ENCODE measurements around the gene NPAT. TPM values are rescaled to one million over a fixed set of nuclear protein-coding genes. Genes with fewer than 3 reads are reported as not detected.

NPAT gene
- total and polyA plus RNA-seq, 7 experiments from 2014 or later, result 38.4 to 89.2 (median 45.9) TPM

DNA sequence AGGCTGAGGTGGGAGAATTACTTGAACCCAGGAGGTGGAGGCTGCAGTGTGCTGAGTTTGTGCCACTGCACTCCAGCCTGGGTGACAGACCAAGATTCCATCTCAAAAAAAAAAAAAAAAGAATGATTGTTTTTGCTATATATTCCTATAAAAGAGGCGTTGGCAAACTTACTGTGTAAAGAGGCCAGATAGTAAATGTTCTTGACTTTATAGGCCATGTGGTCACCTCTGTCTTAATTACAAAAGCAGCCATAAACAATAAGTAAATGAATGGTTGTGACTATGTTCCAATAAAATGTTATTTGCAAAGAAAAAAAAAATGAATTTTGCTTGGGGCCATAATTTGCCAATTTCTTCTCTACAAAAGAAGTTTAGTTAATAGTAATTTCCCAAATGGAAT, 12.8 kb upstream of the NPAT start:
- no peaks in the 10 kb centered on the region for H3K9me3 ChIP-seq (ENCODE audit: control insufficient read depth in 2 of 3, low read length in 3 of 3)
- no peaks in the 10 kb centered on the region for H3K27me3 ChIP-seq (ENCODE audit: control insufficient read depth in 2 of 2, insufficient read depth in 2 of 2, low read length in 2 of 2)
- POLR2A ChIA-PET, result interaction anchor here (0.8 to 13.4 kb wide), 4 partner anchors 10 to 56 kb away, joined by 4 to 779 read pairs (median 25); partner anchors contain the start of genes ATM and NPAT
- intact Hi-C loops (cut with micrococcal nuclease), result loop anchor here (5.0 kb wide), 2 partner anchors 232 to 357 kb away; partner anchors contain the start of genes C11orf65 (in 1 of the 2) and EXPH5 (in 1 of the 2)
- peak overlapping the region; percentile 74 for H3K27ac ChIP-seq (ENCODE audit: low read depth, low read length)
- no peaks in the 10 kb centered on the region for H3K27me3 Mint-ChIP-seq
- DNase-seq (no peak), ATAC-seq (no peak)
- H3K4me1 ChIP-seq (ENCODE audit: control insufficient read depth in 2 of 2, insufficient read depth in 2 of 2, low read length in 2 of 2), result peaks cover 77 to 90% of the 10 kb centered on the region in 2 donors
- peak overlapping the region in 6 of 9 donors; percentile 23 to 97 (median 95) for H3K27ac Mint-ChIP-seq
- peaks cover 8 to 21% (median 13%) of the 10 kb centered on the region in 3 experiments for H3K36me3 ChIP-seq (ENCODE audit: control insufficient read depth in 2 of 3, insufficient read depth in 3 of 3, low read length in 3 of 3)
- peak overlapping the region in 4 of 10 donors; percentile 13 to 82 (median 72) for H3K4me3 Mint-ChIP-seq
- CTCF ChIA-PET, result interaction anchor here (7.2 kb wide), 1 partner anchor 11 kb away, joined by 104 read pairs; the partner anchor contains the start of genes ATM and NPAT
- H3K36me3 Mint-ChIP-seq, result peaks cover 4 to 71% (median 51%) of the 10 kb centered on the region in 5 donors
- no peak overlapping the region for H3K4me3 ChIP-seq (ENCODE audit: low read length)
- H3K4me1 Mint-ChIP-seq, result peaks cover 50 to 95% (median 75%) of the 10 kb centered on the region in 7 donors
- peaks cover 0 to 4% (median 0%) of the 10 kb centered on the region in 11 donors for H3K9me3 Mint-ChIP-seq

DNA sequence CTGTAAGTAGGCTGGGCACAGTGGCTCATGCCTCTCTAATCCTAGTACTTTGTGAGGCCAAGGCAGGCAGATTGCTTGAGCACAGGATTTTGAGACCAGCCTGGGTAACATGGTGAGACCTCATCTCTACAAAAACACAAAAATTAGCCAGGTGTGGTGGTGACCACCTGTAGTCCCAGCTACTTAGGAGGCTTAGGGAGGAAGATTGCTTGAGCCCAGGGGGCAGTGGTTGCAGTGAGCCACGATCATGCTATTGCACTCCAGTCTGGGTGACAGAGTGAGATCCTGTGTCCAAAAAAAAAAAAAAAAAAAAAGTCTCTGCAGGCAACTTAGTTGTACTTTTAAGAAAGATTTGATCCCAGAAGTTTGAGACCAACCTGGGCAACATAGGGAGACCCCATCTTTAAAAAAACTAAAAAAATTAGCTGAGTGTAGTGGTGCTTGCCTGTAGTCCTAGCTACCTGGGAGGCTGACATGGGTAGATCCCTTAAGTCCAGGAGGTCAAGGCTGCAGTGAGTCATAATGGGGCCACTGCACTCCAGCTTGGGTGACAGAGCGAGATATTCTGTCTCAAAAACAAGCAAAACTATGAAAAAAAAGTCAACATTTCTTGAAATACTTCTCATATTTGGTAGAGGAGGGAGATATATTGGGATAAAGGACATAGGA, 11.0 kb upstream of the NPAT start:
- H3K27ac ChIP-seq (ENCODE audit: low read depth, low read length), result peak overlapping the region; percentile 65
- H3K27me3 ChIP-seq (ENCODE audit: control insufficient read depth in 2 of 2, insufficient read depth in 2 of 2, low read length in 2 of 2), result no peaks in the 10 kb centered on the region
- H3K36me3 ChIP-seq (ENCODE audit: control insufficient read depth in 2 of 3, insufficient read depth in 3 of 3, low read length in 3 of 3), result peaks cover 8 to 25% (median 19%) of the 10 kb centered on the region in 3 experiments
- H3K9me3 ChIP-seq (ENCODE audit: control insufficient read depth in 2 of 3, low read length in 3 of 3), result no peaks in the 10 kb centered on the region
- peak overlapping the region in 7 of 9 donors; percentile 38 to 88 (median 82) for H3K27ac Mint-ChIP-seq
- H3K4me1 ChIP-seq (ENCODE audit: control insufficient read depth in 2 of 2, insufficient read depth in 2 of 2, low read length in 2 of 2), result peaks cover 68 to 90% of the 10 kb centered on the region in 2 donors
- H3K27me3 Mint-ChIP-seq, result no peaks in the 10 kb centered on the region
- CTCF ChIA-PET, result interaction anchor here (0.6 to 1.3 kb wide), 3 partner anchors 8 to 776 kb away, joined by 3 to 4 read pairs (median 3); no protein-coding TSS in a partner anchor
- no peak overlapping the region for H3K4me3 ChIP-seq (ENCODE audit: low read length)
- H3K36me3 Mint-ChIP-seq, result peaks cover 8 to 69% (median 57%) of the 10 kb centered on the region in 5 donors
- H3K4me1 Mint-ChIP-seq, result peaks cover 50 to 95% (median 75%) of the 10 kb centered on the region in 7 donors
- intact Hi-C loops (cut with micrococcal nuclease), result no loop called here
- POLR2A ChIA-PET, result interaction anchor here (0.7 to 13.4 kb wide), 3 partner anchors 9 to 138 kb away, joined by 3 to 779 read pairs (median 4); partner anchors contain the start of genes ATM and NPAT
- H3K4me3 Mint-ChIP-seq, result peak overlapping the region in 8 of 10 donors; percentile 44 to 79 (median 59)
- ATAC-seq, result no peak
- peaks cover 0 to 3% (median 0%) of the 10 kb centered on the region in 11 donors for H3K9me3 Mint-ChIP-seq
- no peak for DNase-seq

DNA sequence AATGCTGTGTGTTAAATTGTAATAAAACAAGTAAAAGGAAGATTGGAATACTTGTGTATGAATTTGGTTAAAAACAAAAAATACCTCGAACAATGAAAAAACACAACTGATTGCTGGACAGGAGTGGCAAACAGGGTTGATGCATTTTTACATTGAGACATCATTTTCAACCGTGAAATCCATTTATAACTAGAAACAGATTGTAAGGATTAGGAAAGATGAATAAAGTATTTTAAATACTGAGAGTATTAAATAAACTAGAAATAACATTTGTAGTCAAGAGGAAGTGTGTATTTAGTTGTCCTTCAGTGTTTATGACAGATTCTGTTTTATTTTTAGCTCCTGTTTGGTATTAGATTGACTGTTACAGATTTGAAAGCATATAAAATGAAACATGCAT, 5.8 kb upstream of the NPAT start:
- peak overlapping the region in 6 of 9 donors; percentile 11 to 91 (median 78) for H3K27ac Mint-ChIP-seq
- ChIA-PET POLR2A (interaction anchor here (0.7 to 9.0 kb wide), 4 partner anchors 9 to 24 kb away, joined by 3 to 779 read pairs (median 4); no protein-coding TSS in a partner anchor), CTCF (interaction anchor here (1.1 to 9.5 kb wide), 2 partner anchors 10 to 24 kb away, joined by 4 to 104 read pairs; no protein-coding TSS in a partner anchor)
- H3K27ac ChIP-seq (ENCODE audit: low read depth, low read length), result peak overlapping the region; percentile 65
- peaks cover 34 to 59% (median 51%) of the 10 kb centered on the region in 7 donors for H3K4me1 Mint-ChIP-seq
- H3K4me3 ChIP-seq (ENCODE audit: low read length), result peak overlapping the region; percentile 24
- H3K4me1 ChIP-seq (ENCODE audit: control insufficient read depth in 2 of 2, insufficient read depth in 2 of 2, low read length in 2 of 2), result peaks cover 40 to 55% of the 10 kb centered on the region in 2 donors
- H3K9me3 Mint-ChIP-seq, result no peaks in the 10 kb centered on the region
- no peak for ATAC-seq
- H3K27me3 ChIP-seq (ENCODE audit: control insufficient read depth in 2 of 2, insufficient read depth in 2 of 2, low read length in 2 of 2), result no peaks in the 10 kb centered on the region
- intact Hi-C loops (cut with micrococcal nuclease), result loop anchor here in 1 of 2 donors (10.0 kb wide), 2 partner anchors 373 to 663 kb away; partner anchors contain the start of genes ALKBH8 and SLC35F2
- H3K4me3 Mint-ChIP-seq, result peak overlapping the region in 5 of 10 donors; percentile 58 to 88 (median 87)
- peaks cover 8 to 73% (median 52%) of the 10 kb centered on the region in 5 donors for H3K36me3 Mint-ChIP-seq
- peaks cover 0 to 23% (median 23%) of the 10 kb centered on the region in 3 experiments for H3K36me3 ChIP-seq (ENCODE audit: control insufficient read depth in 2 of 3, insufficient read depth in 3 of 3, low read length in 3 of 3)
- no peaks in the 10 kb centered on the region for H3K9me3 ChIP-seq (ENCODE audit: control insufficient read depth in 2 of 3, low read length in 3 of 3)
- H3K27me3 Mint-ChIP-seq, result no peaks in the 10 kb centered on the region
- DNase-seq, result no peak

DNA sequence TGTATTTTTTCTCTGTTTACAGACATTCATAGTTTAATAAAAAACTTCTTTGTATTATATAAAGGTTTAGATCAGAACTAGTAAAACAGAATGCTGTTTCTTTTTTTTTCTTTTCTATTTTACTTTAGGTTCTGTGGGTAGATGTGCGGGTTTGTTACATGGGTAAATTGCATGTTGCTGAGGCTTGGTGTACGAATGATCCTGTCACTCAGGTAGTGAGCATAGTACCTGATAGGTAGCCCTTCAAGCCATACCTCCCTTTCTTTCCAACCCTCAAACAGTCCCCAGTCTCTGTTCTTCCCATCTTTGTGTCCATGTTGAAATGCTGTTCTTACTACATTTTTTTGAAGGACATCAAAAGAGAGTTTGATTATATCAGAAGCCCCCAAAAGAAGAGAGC, 3.6 kb upstream of the NPAT start:
- intact Hi-C loops (cut with micrococcal nuclease), result loop anchor here in 1 of 2 donors (10.0 kb wide), 2 partner anchors 371 to 661 kb away; partner anchors contain the start of genes ALKBH8 and SLC35F2
- CTCF ChIA-PET, result interaction anchor here (1.0 to 9.5 kb wide), 2 partner anchors 8 to 12 kb away, joined by 3 to 104 read pairs; no protein-coding TSS in a partner anchor
- peaks cover 0 to 17% (median 14%) of the 10 kb centered on the region in 3 experiments for H3K36me3 ChIP-seq (ENCODE audit: control insufficient read depth in 2 of 3, insufficient read depth in 3 of 3, low read length in 3 of 3)
- H3K36me3 Mint-ChIP-seq, result peaks cover 4 to 54% (median 33%) of the 10 kb centered on the region in 5 donors
- peak overlapping the region in 2 of 10 donors; percentile 84 to 98 for H3K4me3 Mint-ChIP-seq
- ATAC-seq (no peak), DNase-seq (peak in 5 of 9 donors; percentile 21 to 38 (median 35))
- POLR2A ChIA-PET, result interaction anchor here (0.7 to 9.0 kb wide), 7 partner anchors 11 to 72 kb away, joined by 3 to 779 read pairs (median 4); no protein-coding TSS in a partner anchor
- H3K4me1 ChIP-seq (ENCODE audit: control insufficient read depth in 2 of 2, insufficient read depth in 2 of 2, low read length in 2 of 2), result peaks cover 20 to 39% of the 10 kb centered on the region in 2 donors
- H3K9me3 ChIP-seq (ENCODE audit: control insufficient read depth in 2 of 3, low read length in 3 of 3), result no peaks in the 10 kb centered on the region
- H3K27me3 Mint-ChIP-seq, result no peaks in the 10 kb centered on the region
- no peaks in the 10 kb centered on the region for H3K9me3 Mint-ChIP-seq
- peaks cover 18 to 42% (median 34%) of the 10 kb centered on the region in 7 donors for H3K4me1 Mint-ChIP-seq
- peak overlapping the region; percentile 98 for H3K27ac ChIP-seq (ENCODE audit: low read depth, low read length)
- peak overlapping the region in 2 of 9 donors; percentile 86 to 95 for H3K27ac Mint-ChIP-seq
- peak overlapping the region; percentile 65 for H3K4me3 ChIP-seq (ENCODE audit: low read length)
- no peaks in the 10 kb centered on the region for H3K27me3 ChIP-seq (ENCODE audit: control insufficient read depth in 2 of 2, insufficient read depth in 2 of 2, low read length in 2 of 2)

DNA sequence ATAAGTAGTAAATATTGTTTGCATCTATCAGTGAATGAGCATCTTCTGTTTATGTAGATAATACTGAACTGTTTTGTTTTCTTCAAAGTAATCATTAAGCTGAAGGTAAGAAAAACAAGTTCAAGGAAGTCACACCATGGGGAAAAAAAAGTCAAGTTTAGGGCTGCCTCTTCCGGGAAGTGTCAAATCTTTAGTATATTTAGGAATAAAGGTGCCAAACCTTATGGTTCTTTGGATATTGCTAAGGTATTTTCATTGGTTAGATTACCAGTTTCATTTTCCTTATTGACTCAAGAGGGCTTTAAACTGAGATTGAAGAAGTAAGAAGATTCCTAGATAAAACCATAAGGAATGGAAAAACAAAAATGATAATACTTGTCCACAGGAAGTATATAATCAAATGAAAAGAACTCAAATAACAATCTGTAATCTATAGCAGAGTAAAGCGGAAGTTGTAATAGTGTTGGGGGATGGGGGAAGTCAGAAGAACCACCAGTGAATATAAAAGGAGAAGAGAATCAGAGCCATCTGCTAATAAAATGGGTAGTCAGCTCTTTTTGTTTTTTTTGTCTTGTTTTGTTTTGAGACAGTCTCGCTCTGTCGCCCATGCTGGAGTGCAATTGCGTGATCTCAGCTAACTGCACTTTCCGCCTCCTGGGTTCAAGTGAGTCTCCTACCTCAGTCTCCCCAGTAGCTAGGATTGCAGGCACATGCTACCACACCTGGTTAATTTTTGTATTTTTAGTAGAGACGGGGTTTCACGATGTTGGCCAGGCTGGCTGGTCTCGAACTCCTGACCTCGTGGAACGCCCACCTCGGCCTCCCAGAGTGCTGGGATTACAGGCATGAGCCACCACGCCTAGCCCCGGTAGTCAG, 2.7 kb upstream of the NPAT start:
- peak overlapping the region; percentile 98 for H3K27ac ChIP-seq (ENCODE audit: low read depth, low read length)
- H3K4me1 ChIP-seq (ENCODE audit: control insufficient read depth in 2 of 2, insufficient read depth in 2 of 2, low read length in 2 of 2), result peaks cover 17 to 38% of the 10 kb centered on the region in 2 donors
- no peaks in the 10 kb centered on the region for H3K9me3 ChIP-seq (ENCODE audit: control insufficient read depth in 2 of 3, low read length in 3 of 3)
- peaks cover 4 to 46% (median 27%) of the 10 kb centered on the region in 5 donors for H3K36me3 Mint-ChIP-seq
- H3K36me3 ChIP-seq (ENCODE audit: control insufficient read depth in 2 of 3, insufficient read depth in 3 of 3, low read length in 3 of 3), result peaks cover 0 to 14% (median 12%) of the 10 kb centered on the region in 3 experiments
- H3K4me1 Mint-ChIP-seq, result peaks cover 21 to 47% (median 35%) of the 10 kb centered on the region in 7 donors
- intact Hi-C loops (cut with micrococcal nuclease), result loop anchor here (1.0 to 10.0 kb wide), 7 partner anchors 11 to 660 kb away; partner anchors contain the start of genes ALKBH8 (in 2 of the 2) and SLC35F2 (in 1 of the 2)
- POLR2A ChIA-PET, result interaction anchor here (0.7 to 9.0 kb wide), 7 partner anchors 9 to 94 kb away, joined by 3 to 779 read pairs (median 6); no protein-coding TSS in a partner anchor
- H3K27me3 Mint-ChIP-seq, result no peaks in the 10 kb centered on the region
- H3K27ac Mint-ChIP-seq, result no peak overlapping the region
- no peak overlapping the region for H3K4me3 Mint-ChIP-seq
- CTCF ChIA-PET, result interaction anchor here (0.9 to 9.5 kb wide), 3 partner anchors 9 to 46 kb away, joined by 3 to 104 read pairs (median 3); no protein-coding TSS in a partner anchor
- H3K9me3 Mint-ChIP-seq, result no peaks in the 10 kb centered on the region
- ATAC-seq (no peak), DNase-seq (peak in 8 of 9 donors; percentile 29 to 82 (median 75))
- peak overlapping the region; percentile 93 for H3K4me3 ChIP-seq (ENCODE audit: low read length)
- H3K27me3 ChIP-seq (ENCODE audit: control insufficient read depth in 2 of 2, insufficient read depth in 2 of 2, low read length in 2 of 2), result no peaks in the 10 kb centered on the region

All from naive thymus-derived CD4-positive, alpha-beta T cell (primary cell).